GM18909 (cell line): ENCODE results near the gene AOC3.

Experiments
- ATAC-seq: cut with Tn5 transposase; IDR thresholded peaks from one replicate; pipeline ENCODE4 v1.9.1; 2021; ENCODE audit warnings: mild to moderate bottlenecking; ENCODE audit not compliant: unreplicated experiment, poor library complexity

The AOC3 gene, protein sequence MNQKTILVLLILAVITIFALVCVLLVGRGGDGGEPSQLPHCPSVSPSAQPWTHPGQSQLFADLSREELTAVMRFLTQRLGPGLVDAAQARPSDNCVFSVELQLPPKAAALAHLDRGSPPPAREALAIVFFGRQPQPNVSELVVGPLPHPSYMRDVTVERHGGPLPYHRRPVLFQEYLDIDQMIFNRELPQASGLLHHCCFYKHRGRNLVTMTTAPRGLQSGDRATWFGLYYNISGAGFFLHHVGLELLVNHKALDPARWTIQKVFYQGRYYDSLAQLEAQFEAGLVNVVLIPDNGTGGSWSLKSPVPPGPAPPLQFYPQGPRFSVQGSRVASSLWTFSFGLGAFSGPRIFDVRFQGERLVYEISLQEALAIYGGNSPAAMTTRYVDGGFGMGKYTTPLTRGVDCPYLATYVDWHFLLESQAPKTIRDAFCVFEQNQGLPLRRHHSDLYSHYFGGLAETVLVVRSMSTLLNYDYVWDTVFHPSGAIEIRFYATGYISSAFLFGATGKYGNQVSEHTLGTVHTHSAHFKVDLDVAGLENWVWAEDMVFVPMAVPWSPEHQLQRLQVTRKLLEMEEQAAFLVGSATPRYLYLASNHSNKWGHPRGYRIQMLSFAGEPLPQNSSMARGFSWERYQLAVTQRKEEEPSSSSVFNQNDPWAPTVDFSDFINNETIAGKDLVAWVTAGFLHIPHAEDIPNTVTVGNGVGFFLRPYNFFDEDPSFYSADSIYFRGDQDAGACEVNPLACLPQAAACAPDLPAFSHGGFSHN

DNA sequence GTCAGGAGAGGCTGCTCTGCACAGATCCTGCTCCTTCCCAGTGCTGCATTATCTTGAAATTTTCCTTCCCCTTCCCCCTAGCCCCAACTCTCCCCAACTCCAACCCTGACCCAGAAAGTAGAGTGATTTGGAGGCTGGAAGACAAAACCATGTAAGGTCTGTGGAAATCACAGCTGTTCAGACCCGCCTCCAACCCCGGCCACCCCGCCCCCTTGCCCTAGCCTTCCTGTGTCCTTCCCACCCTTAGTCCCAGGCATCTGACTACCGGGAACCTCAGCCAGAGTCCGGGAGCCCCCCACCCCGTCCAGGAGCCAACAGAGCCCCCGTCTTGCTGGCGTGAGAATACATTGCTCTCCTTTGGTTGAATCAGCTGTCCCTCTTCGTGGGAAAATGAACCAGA, at the start of gene AOC3:
Gene AOC3, plus strand, starts transcription at position 246 of the 400 bp plus-strand sequence. Its CDS starts 145 bp downstream, at position 391.
- no peak for ATAC-seq

DNA sequence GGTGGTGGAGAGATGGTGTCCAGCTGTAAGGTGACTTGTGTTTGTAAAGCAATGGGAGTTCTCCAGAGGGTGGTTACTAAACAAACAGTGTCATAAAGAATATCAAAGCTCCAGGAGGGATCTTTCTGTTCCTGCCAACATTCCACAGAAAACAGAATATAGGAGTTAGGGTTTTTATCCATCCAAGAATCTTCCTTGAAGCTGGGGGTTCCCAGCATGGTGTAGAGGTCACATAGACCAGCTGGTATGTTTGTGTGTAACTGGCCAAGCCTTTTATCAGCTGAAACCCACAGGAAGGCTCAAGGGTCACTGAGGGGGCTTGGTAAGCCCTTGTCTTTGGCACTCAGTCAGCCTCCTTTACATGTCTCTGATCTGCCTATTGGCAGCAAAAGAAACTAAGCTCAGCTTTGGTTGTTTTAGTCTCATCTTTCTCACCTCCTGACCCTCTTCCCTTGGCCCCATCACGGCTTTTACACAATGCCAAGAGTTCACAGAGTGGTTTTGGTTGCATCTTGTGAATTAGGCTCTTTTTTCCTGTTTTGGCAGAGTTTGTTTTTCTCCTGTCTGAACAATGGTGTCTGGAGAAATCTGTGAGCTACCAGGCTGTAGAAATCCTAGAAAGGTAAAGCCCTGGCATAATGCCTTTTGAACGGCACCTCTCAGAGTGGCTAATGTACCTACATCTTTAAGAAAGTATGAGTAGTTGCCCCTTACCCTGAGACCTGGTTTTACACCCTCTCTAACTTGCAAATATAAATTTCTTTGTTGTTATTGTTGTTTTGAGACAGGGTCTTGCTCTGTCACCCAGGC, 47.7 kb upstream of the AOC3 start:
- no peak for ATAC-seq

DNA sequence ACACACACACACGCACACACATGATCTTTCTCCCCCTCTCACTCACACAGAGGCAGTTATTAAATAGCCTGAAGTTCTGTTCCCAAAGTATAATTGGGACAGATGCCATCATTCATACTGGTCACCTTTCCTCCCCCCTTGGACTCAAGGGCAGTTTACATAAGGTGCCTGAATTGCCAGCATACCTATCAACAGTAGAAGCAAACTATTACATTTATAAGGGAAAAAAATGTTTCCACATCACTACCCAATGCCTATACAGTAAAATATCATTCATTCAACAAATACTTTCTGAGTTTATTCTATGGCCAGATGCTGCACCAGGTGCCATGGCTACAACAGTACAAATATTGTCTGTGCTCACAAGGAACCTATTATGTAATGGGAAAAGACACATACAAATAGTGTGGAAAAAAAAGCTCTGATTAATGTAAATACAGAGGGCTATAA, 46.1 kb upstream of the AOC3 start:
- no peak for ATAC-seq

DNA sequence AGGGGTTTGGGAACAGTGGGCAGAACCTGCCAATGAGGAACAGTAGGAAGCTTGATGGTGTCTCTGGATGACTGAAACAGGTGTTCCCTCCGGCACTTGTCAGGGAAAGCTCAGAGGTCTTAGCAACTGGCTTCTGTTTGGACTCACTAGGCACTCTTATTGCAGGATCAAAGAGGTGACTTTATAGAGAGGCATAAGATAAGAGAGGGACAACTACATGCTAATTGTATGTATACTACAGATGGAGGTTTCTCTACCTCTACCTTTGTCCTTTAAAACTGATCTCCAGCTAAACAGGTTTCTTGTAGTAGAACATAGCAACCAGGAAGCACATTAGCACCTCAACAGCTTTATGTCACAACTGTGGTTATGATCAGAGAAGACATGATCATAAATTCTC, 44.8 kb upstream of the AOC3 start:
- no peak for ATAC-seq

DNA sequence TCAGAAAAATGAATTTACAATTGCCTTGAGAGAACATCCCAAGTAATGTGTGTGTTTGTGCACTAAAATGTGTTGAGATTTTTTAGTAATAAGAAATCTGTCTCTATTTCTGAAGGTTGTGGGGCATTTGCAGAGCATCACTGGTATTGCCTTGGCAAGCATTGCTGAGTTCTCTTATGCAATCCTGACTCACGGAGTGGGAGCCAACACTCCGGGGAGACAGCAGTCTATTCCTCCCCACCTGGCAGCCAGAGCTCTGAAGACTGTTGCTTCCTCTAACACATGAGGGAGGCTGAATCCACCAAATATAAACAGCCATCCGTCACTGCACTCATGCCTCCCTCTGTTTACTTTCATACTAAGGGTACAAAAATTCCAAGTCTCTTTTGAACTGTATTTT, 41.7 kb upstream of the AOC3 start:
- ATAC-seq, result no peak

DNA sequence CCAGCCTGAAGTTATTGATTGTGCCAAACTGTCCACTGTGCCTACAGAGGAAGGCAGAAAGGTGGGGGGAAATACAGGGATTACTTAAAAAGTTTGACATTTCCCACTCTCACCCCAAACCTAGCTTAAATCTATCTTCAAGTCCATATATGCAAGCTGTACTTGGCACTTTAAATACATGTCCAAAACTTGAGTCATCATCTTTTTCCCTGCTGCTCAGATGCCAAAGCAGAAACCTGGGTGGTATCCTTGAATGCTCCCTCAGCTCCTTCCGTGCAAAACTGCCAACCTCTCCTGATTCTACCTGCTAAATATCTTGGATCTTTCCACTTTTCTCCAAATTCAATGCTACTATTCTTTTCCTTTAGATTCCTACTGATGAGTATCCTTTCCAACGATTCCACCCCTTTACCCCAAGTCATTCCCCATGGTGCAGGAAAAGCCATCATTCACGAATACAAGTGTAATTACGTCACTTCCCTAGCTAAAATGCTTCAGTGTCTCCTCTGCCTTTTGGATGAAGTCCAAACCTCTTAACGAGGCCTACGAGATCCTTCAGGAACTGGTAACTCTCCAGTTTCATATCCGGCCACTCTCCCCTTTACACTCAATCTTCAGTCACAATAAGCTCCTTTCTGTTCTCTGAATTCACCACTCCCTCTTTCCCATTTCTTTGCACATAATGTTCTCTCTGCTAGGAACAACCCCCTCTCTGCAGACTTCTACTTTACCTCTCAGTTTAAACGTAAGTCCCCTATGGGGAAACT, 36.2 kb upstream of the AOC3 start:
- ATAC-seq, result no peak

DNA sequence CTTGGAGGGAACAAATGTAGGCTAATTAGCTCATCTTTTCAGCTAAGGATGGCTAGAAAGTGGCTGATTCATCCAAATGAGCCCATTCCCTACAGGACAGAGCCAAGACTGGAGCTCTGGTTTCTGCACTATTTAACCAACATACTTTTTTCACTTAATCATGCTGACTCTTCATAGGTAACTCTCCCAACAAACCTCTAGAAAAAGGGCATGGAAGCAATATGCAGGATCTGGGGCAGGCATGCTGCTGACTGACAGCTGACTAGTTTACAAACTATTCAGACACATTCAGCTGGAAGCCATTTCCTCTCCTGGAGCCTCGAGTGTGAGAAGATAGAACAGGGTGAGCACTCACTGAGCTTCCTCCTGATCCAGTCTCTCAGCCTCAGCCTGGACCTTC, 33.1 kb upstream of the AOC3 start:
- no peak for ATAC-seq

DNA sequence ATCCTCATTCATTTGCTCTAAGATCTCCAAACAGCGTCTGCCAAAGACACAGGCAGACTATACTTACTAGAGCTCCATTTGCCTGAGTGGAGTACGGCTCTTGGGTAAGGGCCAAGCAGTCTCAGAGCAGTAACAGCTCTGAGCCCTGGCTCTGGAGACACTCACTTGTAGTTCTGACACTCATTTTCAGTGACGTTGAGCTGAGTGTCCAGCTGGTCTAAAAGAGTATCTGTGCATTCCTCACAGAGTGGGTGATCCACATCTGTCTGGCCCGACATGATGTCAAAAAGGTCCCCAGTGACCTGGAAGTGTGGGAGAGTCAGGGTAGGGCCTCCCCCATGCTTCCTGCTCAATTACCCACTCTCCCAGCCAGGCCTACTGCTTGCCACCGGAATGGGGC, 32.6 kb upstream of the AOC3 start:
- ATAC-seq, result no peak

DNA sequence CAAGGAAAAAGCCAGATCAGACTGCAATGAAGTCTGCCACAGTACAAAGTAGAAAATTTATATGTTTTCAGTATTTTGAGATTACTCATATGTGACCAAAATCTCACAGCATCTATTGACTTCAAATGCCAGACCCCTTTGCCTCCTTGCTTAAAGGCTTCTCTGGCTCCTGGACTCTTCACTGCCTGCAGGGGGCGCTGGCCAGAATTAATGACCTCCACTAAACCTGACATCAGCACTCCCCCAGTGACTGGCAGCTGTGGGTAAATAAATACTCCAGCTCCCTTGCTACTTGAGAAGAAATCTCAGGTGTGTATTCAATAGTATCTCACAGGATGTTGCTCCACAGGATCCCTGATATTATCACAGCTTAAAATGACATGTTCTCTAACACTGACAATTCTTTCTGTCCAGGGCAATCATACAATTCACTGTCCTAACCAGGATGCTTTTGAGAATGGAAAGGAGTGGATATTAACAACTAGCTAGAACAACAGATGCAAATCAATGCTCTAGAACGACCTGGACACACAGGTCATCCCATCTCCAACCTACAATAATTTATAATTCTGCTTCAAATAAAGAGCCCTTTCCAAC, 31.0 kb upstream of the AOC3 start:
- ATAC-seq, result no peak

DNA sequence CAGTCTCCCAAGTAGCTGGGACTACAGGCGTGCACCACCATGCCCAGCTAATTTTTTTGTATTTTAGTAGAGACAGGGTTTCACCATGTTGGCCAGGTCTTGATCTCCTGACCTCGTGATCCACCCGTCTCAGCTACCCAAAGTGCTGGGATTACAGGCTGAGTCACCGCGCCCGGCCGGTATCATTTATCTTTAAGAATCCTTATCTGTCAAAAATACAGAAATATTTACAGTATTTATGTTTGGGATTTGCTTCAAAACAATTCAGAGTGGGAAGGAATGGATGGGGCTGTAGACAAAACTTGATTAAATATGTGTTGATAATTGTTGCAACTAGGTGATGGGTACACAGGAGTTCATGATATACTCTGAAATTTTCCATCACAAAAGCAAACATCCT, 29.8 kb upstream of the AOC3 start:
- ATAC-seq, result no peak

DNA sequence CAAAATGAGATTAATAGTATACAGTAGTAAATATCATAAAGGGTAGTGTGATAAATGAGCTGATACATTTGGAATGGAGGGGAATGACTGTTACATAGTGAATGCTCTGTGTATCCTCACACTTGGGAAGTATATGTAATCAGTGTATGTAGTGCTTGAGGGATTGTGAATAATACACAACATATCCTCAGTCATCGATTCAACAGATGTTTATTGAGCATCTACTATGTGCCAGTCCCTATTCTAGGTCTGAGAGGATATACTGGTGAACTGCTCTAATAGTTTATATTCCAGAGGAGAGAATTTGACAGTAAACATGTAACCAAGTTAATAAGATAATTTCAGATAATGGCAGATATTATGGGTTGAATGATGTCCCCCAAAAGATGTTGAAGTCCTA, 23.5 kb upstream of the AOC3 start:
- no peak for ATAC-seq

DNA sequence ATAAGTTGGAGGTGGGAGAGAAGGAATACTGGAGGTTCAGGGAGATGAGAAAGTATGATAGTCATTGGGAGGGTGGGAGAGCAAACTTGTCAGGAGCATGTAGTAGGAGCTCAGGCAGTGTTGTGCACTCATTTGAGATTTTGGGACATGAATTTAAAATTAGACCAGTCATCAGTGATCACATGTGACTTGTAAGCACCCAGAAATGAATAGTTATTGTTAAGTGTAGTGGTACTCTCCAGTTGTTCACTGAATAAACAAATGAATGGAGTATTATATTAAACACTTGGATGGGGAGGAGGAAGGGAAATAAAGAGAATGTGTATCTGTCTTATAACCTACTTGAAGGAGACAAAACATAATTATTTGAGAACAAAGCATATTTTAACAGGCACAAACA, 20.0 kb upstream of the AOC3 start:
- ATAC-seq, result no peak

DNA sequence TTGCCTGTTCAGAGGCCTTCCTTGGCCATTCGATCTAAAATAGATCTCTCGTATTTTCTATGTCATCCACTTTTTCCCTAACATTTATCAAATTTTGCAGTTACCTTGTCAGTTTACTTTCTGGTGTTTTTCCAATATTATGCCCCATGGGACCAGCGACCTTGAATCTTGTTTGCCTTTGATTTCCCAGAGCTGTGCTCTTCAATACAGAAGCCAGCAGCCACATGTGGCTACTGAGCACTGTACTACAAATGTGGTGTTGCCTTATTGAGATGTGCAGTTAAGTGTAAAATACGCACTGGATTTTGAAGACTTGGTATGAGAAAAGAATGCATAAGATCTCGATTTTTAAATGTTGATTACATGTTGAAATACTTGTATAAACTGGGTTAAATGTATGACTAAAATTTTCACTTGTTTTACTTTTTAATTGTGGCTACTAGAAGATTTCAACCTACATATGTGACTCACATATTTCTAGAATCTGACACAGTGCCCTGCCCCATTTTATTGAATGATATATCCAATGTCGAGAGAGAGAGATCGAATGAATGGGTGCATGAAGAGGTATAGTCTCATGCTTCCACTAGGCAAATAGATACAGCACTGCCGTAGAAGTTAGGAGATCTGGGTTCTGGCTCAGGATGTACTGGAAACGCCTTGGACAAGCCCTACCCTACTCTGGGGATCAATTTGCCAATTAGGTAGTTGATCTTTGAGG, 18.6 kb upstream of the AOC3 start:
- ATAC-seq, result no peak

DNA sequence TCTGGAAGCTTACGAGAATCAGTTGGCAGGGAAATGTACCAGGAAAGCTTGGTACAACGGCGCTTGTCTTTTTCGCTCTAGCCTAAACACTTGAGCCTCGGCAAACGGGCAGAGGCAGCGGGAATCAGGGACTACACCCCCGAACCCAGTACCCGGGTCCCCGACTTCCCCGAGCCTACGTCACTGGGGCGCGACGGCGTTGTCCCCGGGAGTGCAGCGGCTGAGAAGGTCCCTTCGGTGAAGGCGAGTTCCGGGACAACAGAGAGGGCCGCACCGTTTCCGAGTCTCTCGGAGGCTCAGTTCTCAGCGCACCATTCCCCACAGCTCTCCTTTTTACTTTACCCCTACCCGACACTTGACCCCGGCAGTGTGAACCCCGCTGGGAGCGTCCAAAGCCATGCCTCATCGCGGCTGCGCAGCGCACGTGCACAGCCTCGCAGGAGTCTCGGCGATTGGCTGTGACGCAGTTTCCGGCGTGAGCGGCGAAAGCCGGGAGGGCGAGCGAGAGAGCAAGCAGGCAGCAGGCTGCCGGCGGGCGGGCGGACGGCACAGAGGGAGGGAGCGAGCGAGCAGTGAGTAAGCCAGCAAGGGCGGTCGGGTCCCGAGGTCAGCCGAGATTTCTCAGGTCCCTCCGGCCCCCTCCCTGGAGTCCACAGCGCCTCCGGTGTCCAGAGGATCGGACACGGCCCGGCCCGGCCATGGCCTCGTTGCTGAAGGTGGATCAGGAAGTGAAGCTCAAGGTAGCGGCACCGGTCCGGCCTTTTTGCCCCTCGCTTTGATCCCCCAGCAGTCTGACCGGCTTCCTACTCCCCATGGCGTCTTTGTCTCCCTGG, 17.8 kb upstream of the AOC3 start, which contains the start of gene PSME3:
Gene PSME3, plus strand, starts transcription at position 464 of the 833 bp plus-strand sequence. Its CDS starts 235 bp downstream, at position 699.
- ATAC-seq, result peak; percentile 76

DNA sequence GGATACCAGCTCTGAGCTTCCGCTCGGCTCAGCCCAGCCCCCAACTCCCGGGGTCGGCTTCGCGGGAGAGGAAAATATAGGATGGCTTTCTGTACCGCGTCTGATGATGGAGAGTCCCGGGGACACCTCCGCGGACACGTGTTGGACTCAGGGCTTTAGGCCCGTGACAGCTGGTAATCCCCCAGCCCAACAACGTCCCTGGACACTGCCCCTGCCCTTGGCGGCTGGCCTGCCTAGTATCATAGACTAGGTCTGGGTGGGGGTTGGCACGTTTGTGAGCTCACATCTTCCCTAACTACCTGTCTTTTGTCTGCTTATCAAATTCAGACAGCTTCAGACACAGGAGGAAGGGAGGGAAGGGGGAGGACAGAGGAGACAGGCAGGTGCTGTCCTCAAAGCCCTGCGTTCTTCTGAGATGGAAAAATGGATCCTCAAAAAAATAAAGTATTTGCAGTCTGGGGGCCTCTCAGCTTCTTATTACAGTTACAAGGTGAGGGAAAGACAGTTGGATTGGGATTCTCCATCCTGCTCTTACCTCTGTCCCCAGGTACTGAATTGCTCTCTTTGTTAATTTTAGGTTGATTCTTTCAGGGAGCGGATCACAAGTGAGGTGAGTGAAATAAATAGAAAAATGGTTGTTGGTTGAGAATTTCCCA, 17.1 kb upstream of the AOC3 start:
- peak; percentile 26 for ATAC-seq

DNA sequence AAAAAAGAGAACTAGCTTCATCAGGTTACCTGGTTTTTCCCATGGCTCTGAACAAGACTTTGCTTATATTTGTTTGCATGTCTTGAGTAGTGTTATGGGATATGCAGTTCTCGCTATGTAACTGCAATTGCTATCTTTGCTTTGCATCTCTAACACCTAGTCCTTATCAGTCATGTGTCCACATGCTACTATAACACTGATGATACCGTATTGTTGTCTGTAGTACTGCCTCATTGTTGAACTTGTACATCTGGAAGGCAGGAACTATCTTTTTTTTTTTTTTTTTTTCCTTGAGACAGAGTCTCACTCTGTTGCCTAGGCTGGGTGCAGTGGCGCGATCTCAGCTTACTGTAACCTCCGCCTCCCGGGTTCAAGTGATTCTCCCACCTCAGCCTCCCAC, 15.3 kb upstream of the AOC3 start:
- no peak for ATAC-seq

DNA sequence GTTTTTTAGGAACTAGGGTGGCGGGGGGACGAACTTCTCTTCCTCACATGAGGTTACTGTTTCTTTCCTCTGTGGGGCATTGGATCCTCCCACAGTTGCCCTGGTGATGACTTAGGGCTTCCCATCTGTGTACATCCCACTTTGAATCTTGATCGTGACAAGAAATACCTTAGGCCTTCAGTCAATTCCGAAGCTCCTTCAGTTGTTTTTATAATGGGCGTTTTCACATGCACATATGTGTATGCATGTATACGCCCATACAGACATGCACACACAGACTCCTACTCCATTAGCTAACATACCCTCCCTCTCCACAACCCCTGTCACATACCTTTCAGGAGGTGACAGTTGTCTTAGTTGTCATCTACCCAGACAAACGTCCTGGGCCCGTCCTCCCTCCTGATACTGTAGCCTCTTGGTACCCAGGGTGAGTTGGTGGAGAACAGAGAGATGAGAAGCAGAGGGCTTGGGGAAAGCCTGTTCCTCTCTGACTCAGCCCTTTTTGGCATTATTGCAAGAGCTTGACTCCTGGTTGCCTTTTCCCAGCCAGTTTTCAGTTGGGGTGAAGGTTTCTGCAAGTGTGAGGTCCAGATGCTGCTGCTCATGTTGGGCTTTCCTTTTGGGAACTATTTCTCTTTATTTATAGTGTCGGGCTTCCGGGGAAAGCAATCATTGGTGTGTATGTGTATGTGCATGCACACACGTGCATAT, 8.9 kb upstream of the AOC3 start:
- ATAC-seq, result no peak
